GM19240 (cell line): ENCODE results near the gene LIFR.

Experiments
- DNase-seq: peaks from one replicate; pipeline ENCODE4 v3.0.0; 2011; ENCODE audit warnings: low spot score; ENCODE audit not compliant: insufficient read length

The LIFR gene

GRCh38 chr5:38442247-38442573 lies 114.2 kb downstream of the LIFR start:
- DNase-seq = no peak

DNA sequence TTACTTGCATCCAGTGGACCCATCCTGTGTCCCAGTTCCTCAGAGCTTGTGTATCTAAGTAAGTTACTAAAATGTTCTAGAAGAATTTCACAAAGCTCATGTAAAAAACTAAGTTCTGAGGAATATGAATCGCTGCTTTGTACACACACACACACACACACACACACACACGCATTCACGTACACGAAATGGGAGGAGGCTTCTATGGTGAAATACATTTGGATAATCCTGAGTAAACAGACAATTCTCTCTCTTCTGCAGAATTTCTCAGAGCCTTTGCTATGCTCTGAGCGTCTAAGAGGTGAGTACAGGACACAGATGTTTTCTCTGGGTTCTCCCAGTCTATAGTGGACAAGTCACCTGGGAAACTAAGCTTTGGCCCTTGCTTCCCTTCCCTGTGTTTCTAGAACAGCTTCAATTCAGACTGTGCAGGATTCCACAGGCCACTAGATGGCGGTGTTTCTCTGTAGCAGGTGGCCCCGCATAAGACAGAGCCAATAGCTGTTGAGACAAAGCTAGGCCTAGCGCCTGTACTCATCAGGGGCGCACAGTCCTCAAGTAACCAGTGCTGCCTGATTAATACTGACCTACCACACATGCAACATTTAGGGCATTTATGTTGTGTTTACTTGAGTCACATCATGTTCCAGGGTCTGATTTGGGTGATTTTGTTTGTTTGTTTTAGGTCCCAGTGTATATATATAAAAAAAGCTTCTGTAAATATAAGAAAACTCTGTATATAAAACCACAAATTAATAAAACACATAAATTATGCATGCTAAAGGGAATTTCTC lies 114.8 kb downstream of the LIFR start:
- DNase-seq = peak; percentile 71

DNA sequence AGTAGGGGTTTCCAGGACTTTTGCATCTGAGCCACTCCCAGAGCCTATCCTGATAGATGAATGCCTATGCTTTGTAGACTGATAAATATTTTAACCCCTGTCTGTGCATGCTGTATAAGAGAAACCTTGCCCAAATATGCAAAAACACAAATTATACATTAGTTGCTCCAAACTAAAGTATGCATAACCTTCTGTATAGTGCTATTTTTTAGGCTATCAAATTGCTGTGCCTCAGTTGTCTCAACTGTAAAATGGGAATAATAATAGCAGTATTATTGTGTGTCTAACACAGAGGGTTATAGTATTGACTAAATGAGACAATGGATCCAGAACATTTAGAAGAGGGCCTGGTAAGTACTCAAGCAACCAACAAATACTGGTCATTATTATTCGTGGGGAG lies 117.7 kb downstream of the LIFR start:
- no peak for DNase-seq

DNA sequence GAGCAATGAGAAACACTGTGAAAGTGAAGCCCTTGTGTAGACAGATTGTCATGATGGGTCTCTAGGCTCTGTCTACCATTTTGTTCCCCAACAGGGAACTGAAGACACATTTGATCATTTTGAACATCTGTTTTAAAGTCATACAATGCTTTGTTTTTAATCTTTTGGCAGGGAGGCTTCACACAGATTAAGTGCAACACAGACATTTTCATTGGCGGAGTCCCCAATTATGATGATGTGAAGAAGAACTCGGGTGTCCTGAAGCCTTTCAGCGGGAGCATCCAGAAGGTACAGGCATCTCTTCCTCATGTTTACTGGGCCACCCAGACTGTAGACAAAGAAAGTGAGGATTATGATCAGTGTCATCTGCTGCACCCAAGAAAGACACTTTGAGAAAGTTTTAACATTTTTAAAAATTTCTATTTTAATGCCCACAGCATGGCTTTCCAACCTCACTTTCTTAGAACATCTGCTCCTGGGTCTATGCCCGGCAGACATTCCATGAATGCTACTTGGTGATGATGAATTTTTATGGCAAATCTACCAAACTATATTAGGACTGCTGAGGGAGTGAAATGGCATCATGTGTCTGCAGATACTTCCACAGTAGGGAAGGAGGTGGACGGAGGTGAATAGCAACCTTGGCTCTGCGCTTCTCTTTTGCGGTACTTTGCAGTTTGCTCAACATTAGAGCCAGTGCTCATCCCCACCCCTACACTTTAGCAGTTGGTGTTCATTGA lies 121.3 kb downstream of the LIFR start:
- no peak for DNase-seq

DNA sequence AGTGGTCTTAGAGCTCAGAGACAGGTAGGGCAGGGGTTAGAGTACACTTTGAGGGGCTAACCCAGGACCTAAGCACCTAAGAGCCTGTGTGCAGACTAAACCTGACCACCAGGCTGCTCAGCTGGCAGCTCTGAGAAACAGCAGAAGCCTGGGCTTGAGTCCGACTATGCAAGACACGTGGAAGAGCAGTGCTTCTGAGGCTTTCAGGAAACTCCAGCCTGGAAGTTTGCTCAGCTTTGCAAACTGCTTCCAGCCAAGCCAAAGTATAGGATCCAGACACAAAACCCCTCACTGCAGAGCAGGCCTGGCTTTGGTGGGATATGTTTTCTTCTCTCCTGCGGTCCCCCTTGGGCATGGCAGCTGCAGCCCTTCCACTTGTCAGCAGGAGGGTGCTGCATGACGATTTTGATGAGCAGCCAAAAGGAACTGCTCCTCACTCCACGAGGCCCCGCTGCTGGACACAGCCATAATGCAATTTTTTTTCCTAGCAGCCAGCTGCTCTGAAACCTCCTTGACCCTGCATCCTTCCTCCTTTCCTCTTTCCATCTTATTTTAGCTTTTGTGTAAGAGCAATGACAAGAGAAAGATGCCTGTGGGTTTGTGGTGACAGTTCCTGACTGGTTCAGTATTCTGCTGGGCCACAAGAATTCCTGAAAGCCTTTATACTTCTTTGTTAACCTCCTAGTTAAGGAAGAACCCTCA lies 123.1 kb downstream of the LIFR start:
- DNase-seq = no peak

DNA sequence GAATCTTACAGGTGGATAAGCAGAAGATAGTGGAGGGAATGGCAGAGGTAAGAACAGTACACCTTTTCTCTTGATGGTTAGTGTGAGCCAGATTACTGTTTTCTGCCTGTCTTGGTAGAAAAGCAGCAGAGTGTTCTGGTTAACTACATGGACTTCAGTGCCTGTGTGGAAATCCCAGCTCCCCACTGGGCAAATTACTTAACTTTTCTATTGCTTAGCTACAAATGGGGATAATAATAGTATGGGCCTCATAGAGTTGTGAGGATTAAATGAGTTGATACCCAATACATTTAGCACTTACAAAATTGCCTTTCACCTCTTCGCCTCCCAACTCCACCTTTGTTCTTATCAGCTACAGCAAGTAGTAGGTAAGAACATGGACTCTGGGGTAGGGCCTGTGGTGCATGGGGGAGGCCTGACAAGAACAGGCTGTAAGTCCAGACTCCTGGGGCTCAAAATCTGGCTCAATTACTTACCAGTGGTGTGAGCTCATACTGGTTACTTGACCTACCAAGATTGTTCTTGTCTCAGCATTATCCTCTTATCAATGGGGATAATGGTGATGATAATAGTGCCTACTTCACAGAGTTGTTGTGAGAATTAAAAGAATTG lies 125.1 kb downstream of the LIFR start:
- DNase-seq = no peak

DNA sequence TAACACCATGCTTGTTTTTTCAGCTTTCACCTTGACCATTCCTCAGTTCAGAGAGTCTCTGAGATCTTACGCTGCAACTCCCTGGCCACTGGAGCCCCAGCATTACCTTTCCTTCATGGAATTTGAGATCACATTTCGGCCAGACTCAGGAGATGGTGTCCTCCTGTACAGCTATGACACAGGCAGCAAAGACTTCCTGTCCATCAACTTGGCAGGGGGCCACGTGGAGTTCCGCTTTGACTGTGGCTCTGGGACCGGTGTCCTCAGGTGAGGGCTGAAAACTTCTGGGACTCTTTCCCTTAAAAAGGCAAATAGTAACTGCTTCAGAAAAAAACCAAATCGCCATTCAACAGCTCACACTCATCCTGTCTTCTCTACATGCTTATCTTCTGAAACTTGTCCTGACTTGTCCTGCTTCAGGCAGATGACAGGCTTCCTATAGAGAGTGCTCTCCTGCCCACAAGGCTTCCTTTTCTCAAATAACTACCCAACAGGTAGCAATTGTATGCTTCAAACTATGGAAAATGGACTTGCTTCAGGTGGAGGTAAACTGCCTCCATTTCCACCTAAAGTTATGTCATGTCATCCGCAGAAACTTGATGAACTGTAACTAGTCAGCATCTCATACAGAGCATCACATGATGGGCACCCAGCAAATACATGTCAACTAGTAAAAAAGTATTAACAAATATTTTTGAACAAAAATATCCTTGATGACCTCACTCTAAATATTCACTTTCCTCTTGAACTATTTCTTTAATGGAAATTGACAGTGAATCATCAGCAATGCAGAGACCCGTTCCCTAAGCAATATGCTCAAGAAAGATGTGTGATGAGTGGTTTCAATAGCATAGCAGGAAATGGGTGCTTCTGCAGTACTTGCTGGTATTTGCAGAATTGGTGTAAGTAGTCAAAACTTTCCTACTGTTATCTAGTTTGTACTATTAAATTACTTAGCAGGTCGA lies 129.2 kb downstream of the LIFR start:
- DNase-seq = no peak

DNA sequence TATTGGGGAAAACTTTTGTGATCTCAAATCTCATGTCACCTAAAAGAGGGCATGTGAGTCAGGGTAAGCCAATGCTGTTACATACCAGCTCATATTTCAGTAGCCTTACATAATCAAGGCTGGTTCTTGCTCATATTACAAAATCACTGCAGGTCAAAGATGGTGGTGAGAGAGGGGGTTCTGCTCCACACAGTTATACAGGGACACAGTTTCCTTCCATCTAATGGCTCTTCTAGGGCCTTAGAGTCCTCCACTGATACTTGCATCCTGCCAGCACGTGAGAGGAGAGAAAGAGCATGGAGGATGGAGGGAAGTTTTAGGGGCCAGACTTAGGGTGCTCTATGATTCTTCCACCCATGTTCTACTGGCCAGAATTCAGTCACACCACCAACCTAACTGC lies 130.0 kb downstream of the LIFR start:
- no peak for DNase-seq
